ENCODE results near the gene OLIG3.

Gene OLIG3

GRCh38 chr6:137490006-137490905, 3.9 kb downstream of the OLIG3 start:
- Histone ChIP-seq H3K4me3 (replicated peaks; ENCODE audit: insufficient read depth, low read length) (no peak overlapping the region), H3K27ac (replicated peaks) (no peak overlapping the region), H3K27me3 (ENCODE audit: insufficient read depth, poor library complexity, severe bottlenecking) (peaks cover 100% of the 10 kb centered on the region)
- no peak for DNase-seq (ENCODE audit: low read depth in 1 of 2, low spot score in 1 of 2)
- TF ChIP-seq GABPA (IDR thresholded peaks at IDR 0.05; ENCODE audit: low read depth), result no peak

- Histone ChIP-seq H3K27me3 (ENCODE audit: insufficient read depth, poor library complexity, severe bottlenecking) (peaks cover 93% of the 10 kb centered on the region), H3K4me3 (replicated peaks; ENCODE audit: insufficient read depth, low read length) (no peak overlapping the region), H3K27ac (replicated peaks) (no peak overlapping the region)
- DNase-seq (ENCODE audit: low read depth in 1 of 2, low spot score in 1 of 2), result no peak
- TF ChIP-seq SPI1 (IDR thresholded peaks at IDR 0.05; ENCODE audit: borderline replicate concordance, low read depth), result no peak
- TF ChIP-seq CTCF (IDR thresholded peaks at IDR 0.05; ENCODE audit: insufficient read depth, low read length), result no peak
- TF ChIP-seq POLR2AphosphoS5 (IDR thresholded peaks at IDR 0.05; ENCODE audit: low read depth), result no peak
- TF ChIP-seq REST (IDR thresholded peaks at IDR 0.05; ENCODE audit: insufficient replicate concordance, low read depth), result no peak
- no peak for TF ChIP-seq GABPA (IDR thresholded peaks at IDR 0.05; ENCODE audit: low read depth)
These were observed 4.9 kb downstream of the OLIG3 start for GRCh38 chr6:137489046-137490005.

DNA sequence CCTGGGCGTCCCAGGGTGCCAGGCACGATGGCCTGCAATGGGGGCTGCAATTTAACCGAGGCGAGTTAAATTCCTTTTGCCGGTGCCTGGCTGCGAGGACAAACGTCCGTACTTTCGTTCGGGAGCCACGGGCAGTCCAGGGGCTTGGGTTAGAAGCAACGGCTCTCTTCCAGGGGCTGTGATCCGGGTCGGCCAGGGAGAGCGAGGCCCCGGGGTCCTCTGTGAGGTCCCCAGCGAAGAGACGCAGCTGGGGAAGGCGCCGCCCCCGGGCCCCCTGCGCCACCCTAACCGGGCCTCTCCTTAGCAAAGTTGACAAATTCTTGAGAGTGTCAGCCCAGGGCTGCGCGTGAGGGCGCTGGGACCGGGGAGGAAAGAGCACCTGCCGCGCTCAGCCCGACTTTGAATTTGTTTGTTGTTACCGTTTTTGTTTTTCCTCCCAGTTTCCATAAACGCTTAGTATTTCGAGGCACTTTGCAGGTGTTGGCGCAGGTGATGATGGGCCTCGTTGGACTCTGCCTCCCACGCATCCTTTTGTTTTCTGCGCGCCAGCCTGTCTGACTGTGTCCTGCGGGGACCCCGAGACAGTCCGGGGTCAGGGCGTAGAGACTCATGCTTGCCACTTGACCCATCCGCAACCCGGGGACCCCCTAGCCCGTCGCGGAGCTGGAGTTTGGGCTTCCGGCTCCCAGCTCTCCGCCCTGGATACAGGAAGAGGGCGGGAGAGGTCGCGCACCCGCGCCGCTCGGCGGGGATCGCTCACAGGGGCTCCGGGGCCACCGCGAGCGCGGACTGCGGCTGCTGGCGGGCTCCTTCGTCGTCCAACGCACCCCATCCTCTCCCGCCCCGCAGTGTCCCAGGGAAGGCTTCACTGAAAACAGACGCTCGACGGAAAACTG, 5.8 kb downstream of the OLIG3 start:
- Histone ChIP-seq H3K27me3 (ENCODE audit: insufficient read depth, poor library complexity, severe bottlenecking) (peaks cover 91% of the 10 kb centered on the region), H3K4me3 (replicated peaks; ENCODE audit: insufficient read depth, low read length) (peak overlapping the region; percentile 5; the same call in 1 of the 2 replicates)

More for the DNA sequence above, 5.8 kb downstream of the OLIG3 start:
- TF ChIP-seq CTCF (IDR thresholded peaks at IDR 0.05; ENCODE audit: insufficient read depth, low read length) (no peak), GABPA (IDR thresholded peaks at IDR 0.05; ENCODE audit: low read depth) (no peak), REST (IDR thresholded peaks at IDR 0.05; ENCODE audit: insufficient replicate concordance, low read depth) (no peak), POLR2AphosphoS5 (IDR thresholded peaks at IDR 0.05; ENCODE audit: low read depth) (no peak), SPI1 (IDR thresholded peaks at IDR 0.05; ENCODE audit: borderline replicate concordance, low read depth) (no peak)
- H3K27ac ChIP-seq (replicated peaks), result no peak overlapping the region
- no peak for DNase-seq (ENCODE audit: low read depth in 1 of 2, low spot score in 1 of 2)
